Right lobe of liver (tissue), 6 donors: Measurements from ENCODE around the gene NTN1. TPM values are rescaled to one million over a fixed set of nuclear protein-coding genes. Genes with fewer than 3 reads are reported as not detected.

Source experiments
- ATAC-seq, 4 donors: fragments of 200-7000 bp; cut with Tn5 transposase; one replicate each; pipeline ENCODE4 v1.9.1; 2020; ENCODE audit warnings: mild to moderate bottlenecking in 4 of 4, moderate library complexity in 4 of 4
- DNase-seq, 3 donors: peaks; one replicate each; pipeline ENCODE4 v3.0.0-alpha.2; 2020
- H3K27ac ChIP-seq, 3 donors: fragments of 200-600 bp; one replicate each; pipeline ENCODE4 v1.8.0; 2022
- H3K27me3 ChIP-seq, 2 donors: fragments of 200-600 bp; one replicate each; pipeline ENCODE4 v1.8.0; 2022
- H3K36me3 ChIP-seq, 4 donors: fragments of 200-600 bp; sonication (generic) in 1 of 4; one replicate each; pipeline versions ENCODE4 v1.5.1 to v1.8.0; 2017 to 2022; ENCODE audit warnings: control low read depth in 1 of 4
- H3K4me1 ChIP-seq, 4 donors: fragments of 200-600 bp; sonication (generic) in 1 of 4; one replicate each; pipeline versions ENCODE4 v1.5.1 to v1.8.0; 2017 to 2022; ENCODE audit warnings: control low read depth in 1 of 4
- H3K4me3 ChIP-seq, 3 donors: fragments of 200-600 bp; one replicate each; pipeline ENCODE4 v1.8.0; 2022
- H3K9me3 ChIP-seq, 4 donors: fragments of 200-600 bp; sonication (generic) in 1 of 4; one replicate each; pipeline versions ENCODE4 v1.5.1 to v1.8.0; 2017 to 2022; ENCODE audit warnings: control low read depth in 1 of 4
- CTCF ChIP-seq, 4 donors: fragments of 200-600 bp in 3 of 4; fragments of 450-650 bp in 1 of 4; IDR thresholded peaks; one replicate each; pipeline versions ENCODE4 v1.5.1 to v1.8.0; 2016 to 2022; ENCODE audit warnings: antibody characterized with exemption in 4 of 4, mild to moderate bottlenecking in 2 of 4
- POLR2A ChIP-seq: fragments of 450-650 bp; IDR thresholded peaks from one replicate; pipeline ENCODE4 v1.6.1; 2017; ENCODE audit warnings: antibody characterized with exemption, mild to moderate bottlenecking
- WGBS: methylation state at CpG from one replicate; pipeline ENCODE4 v1.1.6; 2018; ENCODE audit warnings: low coverage, low lambda C conversion rate; ENCODE audit not compliant: insufficient coverage; ENCODE audit errors: missing lambda C conversion rate; 5-methylcytosine and 5-hydroxymethylcytosine counted together
- intact Hi-C, 2 donors: fragments of 100-400 bp; cut with DNase I; formaldehyde crosslinking; loops; one replicate each; pipeline versions ENCODE4 v1.11.2 to v1.14.1; 2022
- total RNA-seq, 6 experiments: library from RNA; depleted of rRNA in 2 of 6; stranded (reverse); fragments of >200 nt in 2 of 6; fragmentation: NEBNext Ultra II Directional in 3 of 6; extraction: Animal tissue kit (Norgen Biotek cat#: 25700) in 3 of 6; gene quantifications; one replicate each; pipeline versions ENCODE4 v1.1.0 to v1.2.4, GENCODE V29; 2016 to 2023
- donor health status: DM: no; HTN: yes; CAD: no.
- donor health status: DM: no; HTN: no; CAD: no.
- donor health status: DM: no; HTN: no; CAD: no.
- donor health status: DM: no; HTN: yes; CAD: no.
- donor health status: DM: no; HTN: yes; CAD: no.

NTN1 gene
- total RNA-seq, 6 experiments from 2014 or later, result 3.5 to 12.5 (median 8.5) TPM

GRCh38 chr17:9028202-9028987, 7.1 kb downstream of the NTN1 start:
- H3K9me3 ChIP-seq, result no peaks in the 10 kb centered on the region
- H3K36me3 ChIP-seq, result no peaks in the 10 kb centered on the region
- H3K4me1 ChIP-seq, result peaks cover 0 to under 1% (median 0%) of the 10 kb centered on the region in 4 donors
- no peak overlapping the region for H3K27ac ChIP-seq
- H3K4me3 ChIP-seq, result no peak overlapping the region
- H3K27me3 ChIP-seq, result no peaks in the 10 kb centered on the region
- intact Hi-C loops, result no loop called here
- no peak for DNase-seq
- no peak for TF ChIP-seq POLR2A
- TF ChIP-seq CTCF (IDR thresholded peaks at IDR 0.05), result no peak
- whole genome bisulfite sequencing, result 52% methylated on average over 9 of the region's 11 CpGs
- ATAC-seq, result peak; percentile 43 to 82 (median 57)

GRCh38 chr17:9028988-9029570, 7.8 kb downstream of the NTN1 start:
- DNase-seq (no peak), ATAC-seq (no peak)
- H3K4me3 ChIP-seq, result no peak overlapping the region
- no peak overlapping the region for H3K27ac ChIP-seq
- H3K4me1 ChIP-seq, result no peaks in the 10 kb centered on the region
- no peaks in the 10 kb centered on the region for H3K27me3 ChIP-seq
- H3K36me3 ChIP-seq, result no peaks in the 10 kb centered on the region
- intact Hi-C loops, result no loop called here
- 81% methylated on average over 10 of the region's 13 CpGs for WGBS
- H3K9me3 ChIP-seq, result no peaks in the 10 kb centered on the region
- TF ChIP-seq CTCF (IDR thresholded peaks at IDR 0.05) (no peak), POLR2A (no peak)

GRCh38 chr17:9032151-9032550, 10.8 kb downstream of the NTN1 start:
- ATAC-seq, result no peak
- WGBS, result 68% methylated on average over 4 of the region's 9 CpGs
- DNase-seq, result no peak

GRCh38 chr17:9032583-9032982, 11.3 kb downstream of the NTN1 start:
- ATAC-seq (no peak), DNase-seq (no peak)
- Histone ChIP-seq H3K27me3 (no peaks in the 10 kb centered on the region), H3K9me3 (no peaks in the 10 kb centered on the region), H3K36me3 (no peaks in the 10 kb centered on the region), H3K27ac (no peak overlapping the region), H3K4me3 (no peak overlapping the region), H3K4me1 (no peaks in the 10 kb centered on the region)
- intact Hi-C loops, result no loop called here
- TF ChIP-seq CTCF (IDR thresholded peaks at IDR 0.05), result no peak
- no peak for TF ChIP-seq POLR2A
- 63% methylated on average over 6 of the region's 10 CpGs for WGBS

More at GRCh38 chr17:9032151-9032550, 10.8 kb downstream of the NTN1 start:
- H3K4me3 ChIP-seq, result no peak overlapping the region
- intact Hi-C loops, result no loop called here
- TF ChIP-seq CTCF (IDR thresholded peaks at IDR 0.05) (no peak), POLR2A (no peak)
- H3K27me3 ChIP-seq, result no peaks in the 10 kb centered on the region
- H3K27ac ChIP-seq, result no peak overlapping the region
- H3K4me1 ChIP-seq, result no peaks in the 10 kb centered on the region
- H3K36me3 ChIP-seq, result no peaks in the 10 kb centered on the region
- no peaks in the 10 kb centered on the region for H3K9me3 ChIP-seq
